SW 1271 (cell line): ENCODE measurements around the gene CCSER1.
"Not testable (repeated sequence)": the region's sequence is repeated elsewhere in the genome, so short reads cannot be mapped to it uniquely, and the experiment has no call there.

Experiments
- DNase-seq, 2 experiments: peaks; one replicate each; lab custom pipeline; 2025; lab: John Stamatoyannopoulos, UW

The CCSER1 gene

DNA sequence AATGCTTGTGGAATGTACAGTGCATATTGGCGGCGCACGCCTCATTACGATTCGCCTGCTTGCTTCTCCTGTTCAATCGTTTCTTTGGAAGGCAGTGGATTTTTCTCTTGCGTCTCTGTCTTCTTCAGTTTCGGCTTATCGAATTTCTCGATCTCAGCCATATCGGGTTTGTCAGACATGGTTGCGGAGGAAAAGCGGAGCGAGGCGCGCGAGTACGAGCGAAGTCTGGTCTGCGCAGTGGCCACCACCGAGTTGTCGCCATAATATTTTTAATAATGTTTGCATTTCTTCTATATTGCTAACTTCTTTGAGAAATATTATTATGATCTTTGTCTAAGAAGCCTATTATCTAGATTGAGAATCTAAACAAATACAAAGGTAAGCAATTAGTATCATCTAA lies 711.7 kb downstream of the CCSER1 start:
- DNase-seq, result not testable (repeated sequence)

DNA sequence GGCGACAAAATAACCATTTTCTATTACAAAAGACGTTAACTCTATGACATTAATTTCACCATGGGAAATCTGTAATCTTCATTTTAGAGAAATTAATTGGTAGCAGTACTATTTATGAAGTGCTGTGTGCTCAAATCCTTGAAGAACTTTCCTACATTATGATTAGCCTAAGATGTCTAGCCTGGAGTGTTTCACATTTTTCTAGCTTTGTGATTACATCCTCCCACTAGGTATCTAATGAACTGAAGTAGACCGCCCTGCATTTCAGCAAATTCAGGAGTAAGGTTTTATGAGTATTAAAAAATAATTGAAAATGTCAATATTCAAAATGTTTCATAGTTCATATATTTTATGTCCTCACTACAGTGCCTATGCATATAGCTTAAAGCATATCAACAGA lies 713.1 kb downstream of the CCSER1 start:
- DNase-seq, result no peak

DNA sequence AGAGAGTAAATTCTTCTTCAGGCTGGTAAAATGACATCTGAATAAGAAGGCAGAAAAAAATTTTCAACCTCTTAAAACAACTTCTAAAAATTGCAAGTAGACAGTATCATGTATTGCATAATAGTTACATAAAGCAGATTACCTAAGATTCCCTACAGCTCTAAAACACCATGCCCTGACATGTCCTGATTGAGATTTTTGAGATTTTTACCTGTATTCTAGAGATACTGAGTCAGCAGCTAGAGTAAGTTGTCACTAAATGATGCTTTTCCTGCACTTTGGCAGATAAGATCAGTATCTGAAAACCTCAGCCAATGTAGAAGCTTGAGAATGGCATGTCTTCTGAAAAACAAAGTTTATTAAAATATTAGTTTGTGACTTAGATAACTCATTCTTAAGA lies 713.6 kb downstream of the CCSER1 start:
- no peak for DNase-seq

DNA sequence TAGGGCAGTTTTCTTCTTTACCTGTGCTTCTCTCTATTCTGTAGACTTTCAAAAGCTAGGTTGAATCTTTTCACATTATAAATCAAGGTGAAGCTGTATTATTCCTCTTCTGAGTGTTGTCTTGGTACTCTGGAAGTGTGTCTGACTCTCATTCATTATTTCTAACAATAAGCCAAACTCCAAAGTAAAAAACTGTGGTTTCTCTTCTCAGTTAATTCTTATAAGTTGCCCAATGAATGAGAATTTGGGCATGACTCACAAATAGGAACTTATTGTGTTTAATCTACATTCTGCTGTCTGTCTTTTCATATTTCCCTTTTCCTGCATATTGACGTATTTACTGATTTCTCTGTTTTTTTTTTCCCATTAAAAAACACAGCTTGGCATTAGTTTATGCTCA lies 714.5 kb downstream of the CCSER1 start:
- DNase-seq, result no peak

DNA sequence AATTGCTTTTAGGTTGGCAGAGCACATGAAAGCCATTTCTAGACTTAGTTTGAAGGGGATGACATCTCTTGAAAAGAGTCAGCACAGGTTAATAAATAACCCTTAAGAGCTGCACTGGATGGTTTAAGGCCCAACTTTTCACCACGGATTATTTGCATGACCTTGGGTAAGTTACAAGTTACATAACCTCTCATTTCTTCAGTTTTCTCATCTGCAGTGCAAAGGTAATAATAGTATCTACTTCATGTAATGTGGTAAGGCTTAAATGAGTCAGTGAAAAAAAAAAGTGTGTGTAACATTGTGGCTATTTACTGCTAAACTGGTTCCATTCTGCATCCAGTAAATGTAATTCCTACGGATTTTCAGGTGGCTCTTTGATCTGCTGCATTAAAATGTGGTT lies 715.8 kb downstream of the CCSER1 start:
- DNase-seq, result no peak

DNA sequence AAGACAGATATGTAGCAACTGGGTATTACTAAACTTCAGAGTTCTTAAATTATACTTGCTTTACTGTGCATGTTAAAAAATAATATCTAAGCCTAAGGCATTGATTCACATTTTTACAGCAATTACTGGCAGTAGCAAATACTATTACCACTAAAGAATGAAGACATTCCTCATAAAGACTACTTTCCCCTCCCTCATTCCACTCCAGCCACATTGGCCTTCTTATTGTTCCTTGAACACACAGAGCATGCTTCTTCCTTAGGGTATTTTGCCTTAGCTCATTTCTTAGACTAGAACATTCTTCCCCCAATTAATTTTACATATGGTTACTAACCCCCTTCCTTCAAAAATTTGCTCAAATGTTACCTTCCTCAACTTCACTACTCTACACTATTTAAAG lies 717.0 kb downstream of the CCSER1 start:
- DNase-seq, result no peak

DNA sequence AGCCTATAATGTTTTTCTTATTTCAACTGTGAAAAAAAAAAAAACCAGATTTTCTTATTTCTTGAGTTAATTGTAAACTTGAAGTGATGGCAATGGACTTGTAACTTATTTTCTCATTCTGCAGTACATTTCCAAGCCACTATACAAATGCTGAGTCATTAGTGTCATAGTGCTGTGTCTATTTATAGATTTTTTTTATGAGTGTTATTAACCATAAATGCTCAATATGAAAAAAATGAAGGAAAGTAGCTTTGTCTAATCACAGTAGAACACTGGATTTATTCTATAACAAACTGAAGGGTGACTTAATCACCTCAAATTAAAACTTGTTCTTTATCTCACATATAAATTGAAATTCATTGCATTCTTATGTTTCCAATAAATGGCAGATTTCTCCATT lies 718.6 kb downstream of the CCSER1 start:
- DNase-seq, result no peak

DNA sequence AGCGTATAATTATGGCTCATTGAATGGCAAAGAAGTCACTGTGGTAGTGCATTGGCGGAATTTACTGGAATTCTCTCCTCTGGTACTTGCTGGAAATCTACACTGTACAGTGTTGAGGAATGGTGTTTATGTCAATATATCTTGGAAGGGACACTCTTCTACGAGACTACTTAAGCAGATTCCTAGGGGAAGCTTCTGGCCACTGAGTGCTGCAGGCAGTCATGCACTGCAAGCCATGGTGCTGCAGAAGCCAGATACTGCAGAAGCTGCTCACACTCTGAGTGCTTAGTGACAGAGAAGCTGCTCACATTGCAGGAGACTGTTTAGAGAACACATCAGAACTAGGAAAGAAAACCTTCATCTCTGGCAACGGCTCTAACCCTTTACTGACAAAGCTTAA lies 725.0 kb downstream of the CCSER1 start:
- DNase-seq, result no peak

DNA sequence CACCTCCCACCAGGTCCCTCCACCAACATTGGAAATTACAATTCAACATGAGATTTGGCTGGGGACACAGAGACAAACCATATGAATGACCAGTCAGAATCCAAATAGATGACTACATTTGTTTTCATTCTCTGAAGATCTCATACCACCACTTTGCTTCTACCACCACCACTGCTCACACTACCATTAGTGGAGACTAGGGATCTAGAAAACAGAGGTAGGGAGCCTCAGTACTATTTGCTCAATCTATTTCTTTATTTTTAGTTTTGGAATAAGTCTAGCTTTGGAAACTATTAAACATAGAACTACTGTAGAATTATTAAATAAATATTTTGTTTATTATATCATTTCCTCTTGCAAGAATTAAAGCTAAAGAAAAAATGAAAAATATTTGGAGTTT lies 727.9 kb downstream of the CCSER1 start:
- DNase-seq, result no peak

DNA sequence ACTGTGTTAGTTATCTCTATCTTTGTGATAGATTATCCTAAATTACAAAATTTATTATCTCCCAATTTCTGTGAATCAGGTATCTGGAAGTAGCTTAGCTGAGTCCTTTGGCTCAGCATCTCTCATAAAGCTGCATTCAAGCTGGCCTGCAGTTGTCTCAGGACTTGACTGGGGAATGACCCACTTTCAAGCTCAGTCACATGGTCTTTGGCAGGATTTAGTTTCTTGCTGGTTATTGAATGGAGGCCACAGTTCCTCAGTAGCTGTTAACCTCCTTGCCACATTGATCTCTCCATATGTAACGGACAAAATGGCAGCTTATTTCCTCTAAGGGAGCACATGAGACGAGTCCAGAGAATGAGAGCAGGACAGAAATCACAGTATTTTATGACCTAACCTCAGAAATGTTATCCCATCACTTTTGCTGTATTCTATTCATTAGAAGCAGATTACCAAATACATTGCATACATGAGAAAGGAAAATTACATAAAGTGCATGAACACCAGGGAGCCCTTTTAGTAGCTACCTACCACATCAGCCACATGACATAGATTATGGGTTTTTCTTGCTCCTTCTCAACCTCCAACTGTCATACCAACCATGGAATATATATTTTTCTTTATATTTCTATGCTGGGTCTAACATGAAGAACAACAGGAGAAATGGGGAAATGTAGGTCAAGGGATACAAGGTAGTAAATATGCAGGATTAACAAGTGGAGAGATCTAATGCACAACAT lies 730.1 kb downstream of the CCSER1 start:
- DNase-seq, result no peak

DNA sequence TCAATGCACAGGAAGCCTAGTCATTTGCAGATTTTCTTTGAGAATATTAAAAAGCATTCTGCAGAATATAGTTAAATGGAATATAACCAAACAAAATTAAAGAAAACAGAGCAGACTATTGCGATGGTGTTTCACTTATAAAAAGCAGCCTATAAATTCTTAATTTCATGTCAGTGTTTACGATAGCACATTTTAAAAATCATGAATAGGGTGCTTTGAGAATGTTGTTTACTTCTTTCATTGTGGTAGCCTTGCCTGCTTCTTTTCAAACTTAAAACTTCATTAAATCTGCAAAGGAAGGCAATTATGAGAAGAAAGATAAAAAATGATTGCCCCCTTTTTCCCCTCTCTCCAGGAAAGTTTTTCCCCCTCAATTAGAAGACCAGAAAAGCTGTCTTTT lies 748.6 kb downstream of the CCSER1 start:
- no peak for DNase-seq

DNA sequence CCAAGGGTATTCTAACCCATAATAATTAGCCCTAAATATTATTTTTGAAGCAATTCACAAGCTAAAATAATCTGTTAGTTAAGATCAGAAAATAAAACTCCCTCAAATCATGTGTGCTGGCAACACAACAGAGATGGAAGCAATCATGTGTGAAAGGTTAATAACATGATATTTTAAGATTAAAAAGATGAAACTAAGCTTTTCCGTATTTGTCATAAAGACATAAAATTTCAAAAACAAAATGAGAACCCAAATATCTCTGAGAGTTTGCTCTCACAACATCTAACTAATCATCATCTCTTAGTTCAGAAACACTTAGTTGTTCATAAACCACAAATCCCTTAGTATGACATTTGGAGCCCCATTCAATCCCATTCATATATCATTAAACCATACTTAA lies 749.1 kb downstream of the CCSER1 start:
- no peak for DNase-seq

DNA sequence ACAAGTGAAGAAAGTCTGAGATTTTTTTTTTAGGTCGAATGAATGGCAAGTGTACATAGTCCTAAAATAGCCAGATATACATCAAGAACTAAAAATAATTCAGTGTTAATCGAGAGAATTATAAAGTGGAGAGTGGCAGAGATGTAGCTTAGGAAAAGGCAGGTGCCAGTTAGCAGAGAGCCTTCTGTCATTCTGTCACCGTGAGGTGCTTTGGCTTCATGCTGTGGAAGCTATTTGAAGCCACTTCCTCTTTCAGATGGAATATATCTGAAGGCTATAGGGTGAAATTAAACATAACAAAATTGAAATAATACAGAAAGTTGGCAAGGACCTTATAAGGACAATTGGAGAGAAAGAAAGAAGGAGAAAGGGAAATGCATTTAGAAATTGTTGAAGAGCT lies 756.3 kb downstream of the CCSER1 start:
- DNase-seq, result no peak

DNA sequence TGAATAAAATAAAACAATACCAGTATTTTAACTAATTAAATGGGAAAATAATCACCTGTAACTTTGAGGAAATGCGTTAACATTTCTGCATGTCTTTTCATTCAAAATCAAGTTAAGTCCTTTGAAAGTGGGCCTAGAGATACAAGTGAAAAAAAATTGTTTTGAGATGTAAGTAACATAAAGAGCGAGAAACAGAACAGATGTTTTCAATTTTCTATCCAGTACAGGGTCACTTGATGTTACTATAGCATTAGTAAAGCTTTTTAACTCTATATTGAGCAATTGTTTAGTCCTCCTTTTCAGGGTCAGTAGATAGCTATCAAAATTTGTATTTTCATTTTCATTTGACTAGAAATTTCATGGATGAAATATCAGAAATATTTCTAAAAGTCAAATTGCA lies 761.4 kb downstream of the CCSER1 start:
- DNase-seq, result no peak

DNA sequence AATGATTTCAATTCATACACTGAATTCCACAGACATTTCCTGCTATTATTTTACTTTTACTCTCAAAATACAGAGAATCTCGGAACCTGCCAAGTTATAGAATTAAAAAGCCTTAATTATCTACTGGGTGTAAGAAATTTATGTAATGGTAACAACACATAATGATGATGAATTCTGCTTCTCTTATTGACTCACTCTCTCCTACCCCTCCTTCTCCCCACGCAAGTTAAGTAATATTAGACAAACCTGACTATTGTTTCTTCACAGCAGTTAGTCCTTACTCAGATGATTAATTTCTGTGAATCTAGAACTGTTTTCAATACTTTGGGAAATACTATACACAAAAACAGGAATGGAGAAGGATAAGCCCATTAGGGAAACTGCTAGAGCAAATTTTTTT lies 762.0 kb downstream of the CCSER1 start:
- DNase-seq, result no peak

DNA sequence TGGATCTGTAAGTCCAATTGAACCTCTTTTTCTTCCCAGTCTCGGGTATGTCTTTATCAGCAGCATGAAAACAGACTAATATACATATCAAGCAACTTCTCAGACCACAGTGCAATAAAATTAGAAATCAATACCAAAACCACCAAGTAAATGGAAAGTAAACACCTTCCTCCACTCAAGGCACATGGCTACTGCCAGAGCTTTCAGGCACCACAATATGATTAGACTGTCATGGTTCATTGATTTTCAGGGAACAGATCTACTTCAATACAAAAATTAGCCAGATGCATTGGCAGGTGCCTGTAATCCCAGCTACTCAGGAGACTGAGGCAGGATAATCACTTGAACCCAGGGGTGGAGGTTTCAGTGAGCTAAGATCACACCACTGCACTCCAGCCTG lies 776.2 kb downstream of the CCSER1 start:
- DNase-seq, result not testable (repeated sequence)

DNA sequence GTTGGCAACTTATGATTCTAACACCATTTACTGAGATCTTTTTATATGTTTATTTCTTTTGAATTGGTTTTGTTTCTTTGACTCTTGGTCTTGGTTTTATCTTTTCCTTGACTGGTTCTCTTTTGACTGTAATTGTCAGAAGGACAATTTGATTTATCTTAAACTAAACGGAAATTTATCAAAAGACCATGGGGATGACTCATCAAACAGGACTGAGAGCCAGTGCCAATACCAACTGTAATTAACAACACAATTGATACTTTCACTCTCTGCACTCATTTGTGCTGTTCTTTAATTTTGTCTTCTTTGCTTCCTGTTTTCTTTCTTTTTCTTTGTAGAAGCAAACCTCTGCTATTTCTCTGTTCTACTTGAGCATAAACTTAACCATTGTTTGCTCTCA lies 776.8 kb downstream of the CCSER1 start:
- no peak for DNase-seq

DNA sequence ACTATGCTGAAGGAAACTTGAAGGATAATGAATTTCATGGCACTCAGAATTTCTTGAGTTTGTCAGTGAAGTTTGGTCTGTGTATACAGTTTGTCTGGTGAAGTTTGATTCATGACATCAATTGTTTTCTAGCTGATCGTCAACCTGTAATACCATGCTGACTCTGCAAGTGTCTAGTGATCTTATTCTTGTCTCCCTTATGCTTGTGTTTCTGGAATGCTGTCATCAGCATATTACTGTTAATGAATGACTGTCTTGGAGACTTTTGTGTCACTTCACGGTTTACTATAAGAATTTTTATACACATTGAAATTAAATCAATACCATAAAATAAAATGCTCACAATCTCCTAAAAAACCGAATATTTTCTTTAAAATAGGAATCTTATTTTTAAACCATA lies 779.0 kb downstream of the CCSER1 start:
- no peak for DNase-seq

DNA sequence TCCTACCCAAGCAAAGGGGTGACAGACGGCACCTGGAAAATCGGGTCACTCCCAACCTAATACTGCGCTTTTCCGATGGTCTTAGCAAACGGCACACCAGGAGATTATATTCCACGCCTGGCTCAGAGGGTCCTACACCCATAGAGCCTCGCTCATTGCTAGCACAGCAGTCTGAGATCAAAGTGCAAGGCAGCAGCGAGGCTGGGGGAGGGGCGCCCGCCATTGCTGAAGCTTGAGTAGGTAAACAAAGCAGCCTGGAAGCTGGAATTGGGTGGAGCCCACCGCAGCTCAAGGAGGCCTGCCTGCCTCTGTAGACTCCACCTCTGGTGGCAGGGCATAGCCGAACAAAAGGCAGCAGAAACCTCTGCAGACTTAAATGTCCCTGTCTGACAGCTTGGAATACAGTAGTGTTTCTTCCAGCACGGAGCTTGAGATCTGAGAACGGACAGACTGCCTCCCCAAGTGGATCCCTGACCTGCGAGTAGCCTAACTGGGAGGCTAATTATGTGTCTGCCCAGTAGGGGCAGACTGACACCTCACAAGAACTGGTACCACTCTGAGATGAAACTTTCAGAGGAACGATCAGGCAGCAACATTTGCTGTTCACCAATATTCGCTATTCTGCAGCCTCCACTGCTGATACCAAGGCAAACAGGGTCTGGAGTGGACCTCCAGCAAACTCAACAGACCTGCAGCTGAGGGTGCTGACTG lies 784.7 kb downstream of the CCSER1 start:
- not testable (repeated sequence) for DNase-seq

DNA sequence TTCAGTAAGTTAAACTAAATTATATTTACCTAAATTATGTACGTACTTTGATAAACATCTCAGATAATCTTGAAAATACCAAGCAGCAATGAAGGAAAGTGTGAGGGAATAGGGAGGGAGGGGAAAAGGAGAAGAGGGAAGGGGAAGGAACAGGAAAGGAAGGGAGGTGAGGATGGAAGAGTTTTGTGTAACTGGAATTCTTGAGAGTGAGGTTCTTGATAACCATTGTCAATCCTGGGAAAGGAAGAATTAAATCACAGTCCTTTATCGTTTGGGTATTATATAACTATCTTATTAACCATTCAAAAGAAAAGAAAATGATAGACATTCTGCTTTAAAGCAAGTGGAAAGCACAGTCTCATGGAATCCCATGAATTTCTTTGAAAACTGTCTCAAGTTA lies 795.0 kb downstream of the CCSER1 start:
- DNase-seq, result no peak

DNA sequence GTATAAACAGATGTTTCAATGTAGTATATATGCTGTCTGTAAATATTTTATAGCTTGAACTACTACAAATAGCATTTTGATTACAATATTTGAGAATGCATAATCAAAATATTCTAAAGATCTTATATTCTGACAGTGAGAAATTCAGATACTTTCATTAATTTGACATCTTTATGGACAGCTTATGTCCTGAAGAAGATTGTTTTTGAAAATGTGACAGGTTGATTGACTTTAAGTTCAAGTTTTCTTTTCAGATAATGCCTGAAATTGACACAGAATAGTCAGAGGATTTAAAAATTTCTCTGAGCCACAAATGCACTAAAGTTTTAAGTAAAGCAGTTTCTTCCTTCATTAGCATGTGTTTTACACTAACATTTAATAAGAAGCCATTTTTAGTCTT lies 799.8 kb downstream of the CCSER1 start:
- no peak for DNase-seq

DNA sequence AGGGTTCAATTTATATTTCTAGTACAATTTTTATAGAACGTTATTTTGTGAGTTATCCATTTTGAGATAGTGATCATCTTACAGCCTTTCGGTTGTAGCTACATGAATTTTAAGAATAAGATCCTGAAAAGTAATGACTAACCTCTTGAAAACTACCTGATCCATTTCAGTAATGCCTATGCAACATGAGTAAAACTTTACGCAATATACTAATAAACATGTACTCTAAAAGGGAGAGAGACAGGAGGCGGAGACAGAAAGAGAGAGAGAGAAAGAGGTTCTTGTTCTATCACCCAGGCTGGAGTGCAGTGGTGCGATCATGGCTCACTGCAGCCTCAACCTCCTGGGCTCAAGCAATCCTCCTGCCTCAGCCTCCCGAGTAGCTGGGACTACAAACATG lies 816.1 kb downstream of the CCSER1 start:
- DNase-seq, result no peak

DNA sequence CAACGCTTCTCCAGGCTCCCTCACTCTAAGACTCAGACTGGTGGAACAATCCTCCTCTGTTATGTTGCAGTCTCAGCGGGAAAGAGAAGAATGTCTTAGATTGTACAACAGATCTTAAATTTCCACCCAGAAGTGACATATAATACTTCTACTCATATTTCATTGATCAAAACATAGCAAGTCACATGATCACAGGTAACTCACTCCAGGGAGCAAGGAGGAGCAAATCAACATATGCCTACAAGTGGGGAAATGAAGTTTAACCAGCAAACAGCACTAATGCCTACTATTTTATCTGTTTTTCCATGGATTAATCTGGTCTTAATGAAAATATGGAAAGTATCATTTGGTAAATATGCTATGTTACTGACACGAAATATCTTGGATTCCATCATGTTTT lies 819.8 kb downstream of the CCSER1 start:
- no peak for DNase-seq

DNA sequence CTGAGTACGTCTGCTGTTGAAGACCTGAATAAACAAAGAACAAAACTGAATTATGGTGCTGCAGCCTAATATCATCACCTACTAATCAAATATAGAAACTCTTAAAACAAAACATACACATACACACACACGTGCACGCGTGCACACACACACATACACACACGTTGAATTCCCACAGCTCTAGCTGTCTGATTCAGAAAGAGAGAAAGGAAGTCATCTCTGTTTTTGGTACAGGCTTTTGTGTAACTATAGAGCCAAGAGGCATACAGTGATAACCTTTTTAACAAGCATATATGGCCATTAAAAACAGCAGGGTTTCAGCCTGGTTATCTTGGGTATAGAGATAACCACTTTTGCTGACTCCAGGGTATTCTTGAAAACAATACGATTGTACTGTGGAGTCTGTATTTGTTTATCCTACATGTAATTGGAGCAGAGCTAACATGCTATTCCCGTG lies 823.2 kb downstream of the CCSER1 start:
- DNase-seq, result no peak
